Measurements from ENCODE around the gene SBF2.

SBF2 gene

GRCh38 chr11:9821008-9821752 is 472.8 kb downstream of the SBF2 start:
- Histone ChIP-seq H3K36me3 (ENCODE audit: control insufficient read depth, low read depth, low read length) (no peaks in the 10 kb centered on the region), H3K9me3 (ENCODE audit: control insufficient read depth, low read depth, low read length) (no peaks in the 10 kb centered on the region), H3K27me3 (ENCODE audit: control insufficient read depth, insufficient read depth, low read length) (no peaks in the 10 kb centered on the region), H3K9ac (ENCODE audit: low read length) (no peak overlapping the region), H3K4me1 (ENCODE audit: control insufficient read depth, low read depth, low read length) (peaks cover 22% of the 10 kb centered on the region), H3K27ac (ENCODE audit: low read length) (no peak overlapping the region), H3K4me3 (ENCODE audit: low read length) (no peak overlapping the region)

GRCh38 chr11:9820260-9820659 is 473.8 kb downstream of the SBF2 start:
- H3K9me3 ChIP-seq (ENCODE audit: control insufficient read depth, low read depth, low read length) = no peaks in the 10 kb centered on the region
- H3K4me1 ChIP-seq (ENCODE audit: control insufficient read depth, low read depth, low read length) = peaks cover 22% of the 10 kb centered on the region
- H3K36me3 ChIP-seq (ENCODE audit: control insufficient read depth, low read depth, low read length) = no peaks in the 10 kb centered on the region
- no peaks in the 10 kb centered on the region for H3K27me3 ChIP-seq (ENCODE audit: control insufficient read depth, insufficient read depth, low read length)
- no peak overlapping the region for H3K9ac ChIP-seq (ENCODE audit: low read length)
- no peak overlapping the region for H3K27ac ChIP-seq (ENCODE audit: low read length)
- H3K4me3 ChIP-seq (ENCODE audit: low read length) = no peak overlapping the region

- H3K27ac ChIP-seq (ENCODE audit: low read length) = no peak overlapping the region
- no peaks in the 10 kb centered on the region for H3K36me3 ChIP-seq (ENCODE audit: control insufficient read depth, low read depth, low read length)
- no peaks in the 10 kb centered on the region for H3K27me3 ChIP-seq (ENCODE audit: control insufficient read depth, insufficient read depth, low read length)
- H3K9me3 ChIP-seq (ENCODE audit: control insufficient read depth, low read depth, low read length) = no peaks in the 10 kb centered on the region
- peaks cover 22% of the 10 kb centered on the region for H3K4me1 ChIP-seq (ENCODE audit: control insufficient read depth, low read depth, low read length)
- no peak overlapping the region for H3K9ac ChIP-seq (ENCODE audit: low read length)
- no peak overlapping the region for H3K4me3 ChIP-seq (ENCODE audit: low read length)
Measured at GRCh38 chr11:9817191-9817590, 476.8 kb downstream of the SBF2 start.

DNA sequence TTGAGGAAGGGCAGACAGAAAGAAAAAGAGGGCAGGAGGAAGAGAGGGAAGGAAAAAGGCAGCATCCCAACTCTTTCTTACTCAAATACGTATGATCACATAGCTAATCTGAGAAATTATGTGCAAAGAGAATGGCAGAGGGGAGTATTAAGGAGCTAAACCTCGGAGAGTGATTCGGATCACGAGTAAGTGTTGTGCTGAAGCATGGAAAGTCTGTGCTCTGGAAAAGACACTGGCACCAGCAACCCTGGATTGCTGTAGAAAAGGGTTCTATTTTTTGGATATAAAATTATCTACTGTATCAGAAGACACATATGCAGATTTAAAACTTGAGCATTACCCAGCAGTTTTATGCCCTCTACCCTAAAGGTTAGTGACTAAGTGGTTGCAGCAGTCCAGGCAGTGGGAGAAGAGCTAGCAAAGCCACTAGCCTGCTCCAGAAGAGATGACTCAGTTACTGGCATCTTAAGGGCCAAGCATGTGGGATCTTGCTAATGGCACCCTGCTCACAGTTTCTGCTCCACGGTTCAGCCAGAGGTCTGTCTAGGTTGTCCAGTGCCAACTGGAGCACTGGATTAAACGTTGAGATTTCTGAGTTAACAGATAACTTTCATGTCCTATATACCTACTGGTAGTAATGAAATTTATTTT is 478.4 kb downstream of the SBF2 start:
- Histone ChIP-seq H3K9me3 (ENCODE audit: control insufficient read depth, low read depth, low read length) (no peaks in the 10 kb centered on the region), H3K4me1 (ENCODE audit: control insufficient read depth, low read depth, low read length) (peaks cover 9% of the 10 kb centered on the region), H3K9ac (ENCODE audit: low read length) (no peak overlapping the region)

GRCh38 chr11:9814108-9814507 is 479.9 kb downstream of the SBF2 start:
- Histone ChIP-seq H3K27me3 (ENCODE audit: control insufficient read depth, insufficient read depth, low read length) (no peaks in the 10 kb centered on the region), H3K27ac (ENCODE audit: low read length) (no peak overlapping the region), H3K4me1 (ENCODE audit: control insufficient read depth, low read depth, low read length) (peaks cover 3% of the 10 kb centered on the region), H3K36me3 (ENCODE audit: control insufficient read depth, low read depth, low read length) (no peaks in the 10 kb centered on the region), H3K9me3 (ENCODE audit: control insufficient read depth, low read depth, low read length) (no peaks in the 10 kb centered on the region), H3K4me3 (ENCODE audit: low read length) (no peak overlapping the region), H3K9ac (ENCODE audit: low read length) (no peak overlapping the region)

More for the DNA sequence above, 478.4 kb downstream of the SBF2 start:
- H3K27ac ChIP-seq (ENCODE audit: low read length) = no peak overlapping the region
- H3K36me3 ChIP-seq (ENCODE audit: control insufficient read depth, low read depth, low read length) = no peaks in the 10 kb centered on the region
- no peaks in the 10 kb centered on the region for H3K27me3 ChIP-seq (ENCODE audit: control insufficient read depth, insufficient read depth, low read length)
- H3K4me3 ChIP-seq (ENCODE audit: low read length) = no peak overlapping the region

GRCh38 chr11:9808943-9809342 is 485.1 kb downstream of the SBF2 start:
- H3K9me3 ChIP-seq (ENCODE audit: control insufficient read depth, low read depth, low read length) = no peaks in the 10 kb centered on the region
- H3K36me3 ChIP-seq (ENCODE audit: control insufficient read depth, low read depth, low read length) = peaks cover 9% of the 10 kb centered on the region
- H3K27me3 ChIP-seq (ENCODE audit: control insufficient read depth, insufficient read depth, low read length) = no peaks in the 10 kb centered on the region
- H3K9ac ChIP-seq (ENCODE audit: low read length) = no peak overlapping the region
- no peak overlapping the region for H3K27ac ChIP-seq (ENCODE audit: low read length)
- no peaks in the 10 kb centered on the region for H3K4me1 ChIP-seq (ENCODE audit: control insufficient read depth, low read depth, low read length)
- H3K4me3 ChIP-seq (ENCODE audit: low read length) = no peak overlapping the region

GRCh38 chr11:9806946-9807687 is 486.9 kb downstream of the SBF2 start:
- no peak overlapping the region for H3K4me3 ChIP-seq (ENCODE audit: low read length)
- H3K9ac ChIP-seq (ENCODE audit: low read length) = no peak overlapping the region
- H3K27me3 ChIP-seq (ENCODE audit: control insufficient read depth, insufficient read depth, low read length) = no peaks in the 10 kb centered on the region
- peaks cover 18% of the 10 kb centered on the region for H3K4me1 ChIP-seq (ENCODE audit: control insufficient read depth, low read depth, low read length)
- H3K36me3 ChIP-seq (ENCODE audit: control insufficient read depth, low read depth, low read length) = peaks cover 9% of the 10 kb centered on the region
- no peaks in the 10 kb centered on the region for H3K9me3 ChIP-seq (ENCODE audit: control insufficient read depth, low read depth, low read length)
- H3K27ac ChIP-seq (ENCODE audit: low read length) = no peak overlapping the region

- H3K9me3 ChIP-seq (ENCODE audit: control insufficient read depth, low read depth, low read length) = no peaks in the 10 kb centered on the region
- no peak overlapping the region for H3K9ac ChIP-seq (ENCODE audit: low read length)
- H3K36me3 ChIP-seq (ENCODE audit: control insufficient read depth, low read depth, low read length) = peaks cover 9% of the 10 kb centered on the region
- H3K27ac ChIP-seq (ENCODE audit: low read length) = no peak overlapping the region
- no peaks in the 10 kb centered on the region for H3K27me3 ChIP-seq (ENCODE audit: control insufficient read depth, insufficient read depth, low read length)
- H3K4me1 ChIP-seq (ENCODE audit: control insufficient read depth, low read depth, low read length) = peaks cover 18% of the 10 kb centered on the region
- H3K4me3 ChIP-seq (ENCODE audit: low read length) = no peak overlapping the region
Measured at GRCh38 chr11:9804419-9804902, 489.6 kb downstream of the SBF2 start.

GRCh38 chr11:9803685-9804418 is 490.2 kb downstream of the SBF2 start:
- peaks cover 9% of the 10 kb centered on the region for H3K36me3 ChIP-seq (ENCODE audit: control insufficient read depth, low read depth, low read length)
- H3K27ac ChIP-seq (ENCODE audit: low read length) = no peak overlapping the region
- no peaks in the 10 kb centered on the region for H3K9me3 ChIP-seq (ENCODE audit: control insufficient read depth, low read depth, low read length)
- H3K9ac ChIP-seq (ENCODE audit: low read length) = no peak overlapping the region
- H3K4me1 ChIP-seq (ENCODE audit: control insufficient read depth, low read depth, low read length) = peaks cover 18% of the 10 kb centered on the region
- no peak overlapping the region for H3K4me3 ChIP-seq (ENCODE audit: low read length)
- no peaks in the 10 kb centered on the region for H3K27me3 ChIP-seq (ENCODE audit: control insufficient read depth, insufficient read depth, low read length)

DNA sequence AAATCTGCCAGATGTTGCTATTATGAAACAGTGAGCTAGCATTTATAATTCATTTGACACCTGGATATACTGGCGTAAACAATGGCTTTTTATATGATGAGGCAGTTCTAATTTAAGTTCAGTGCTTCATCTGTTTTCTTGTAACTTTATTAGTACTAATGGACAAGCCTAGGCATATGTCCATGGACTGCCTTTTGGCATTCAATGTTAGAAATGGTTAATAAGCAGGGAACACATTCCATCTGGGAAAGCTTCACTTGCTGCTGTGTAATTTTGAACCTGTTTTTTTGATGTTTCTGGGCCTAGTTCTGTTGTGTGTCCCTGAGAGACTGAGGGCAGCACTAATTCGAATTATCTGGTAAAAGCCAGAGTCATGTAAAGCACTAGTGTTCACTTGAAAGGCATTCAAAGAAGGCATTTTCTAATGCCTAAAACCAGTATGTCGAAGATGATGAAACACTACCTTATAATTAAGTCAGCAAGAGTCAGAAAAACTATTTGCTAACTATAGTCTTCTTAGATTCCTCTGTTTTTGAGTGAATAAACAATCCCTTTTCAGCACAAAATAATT is 491.6 kb downstream of the SBF2 start:
- Histone ChIP-seq H3K4me3 (ENCODE audit: low read length) (no peak overlapping the region), H3K9me3 (ENCODE audit: control insufficient read depth, low read depth, low read length) (no peaks in the 10 kb centered on the region), H3K4me1 (ENCODE audit: control insufficient read depth, low read depth, low read length) (peaks cover 18% of the 10 kb centered on the region), H3K36me3 (ENCODE audit: control insufficient read depth, low read depth, low read length) (peaks cover under 1% of the 10 kb centered on the region), H3K27me3 (ENCODE audit: control insufficient read depth, insufficient read depth, low read length) (no peaks in the 10 kb centered on the region), H3K9ac (ENCODE audit: low read length) (peak overlapping the region; percentile 33), H3K27ac (ENCODE audit: low read length) (peak overlapping the region; percentile 58)

- Histone ChIP-seq H3K27me3 (ENCODE audit: control insufficient read depth, insufficient read depth, low read length) (no peaks in the 10 kb centered on the region), H3K4me1 (ENCODE audit: control insufficient read depth, low read depth, low read length) (peaks cover 18% of the 10 kb centered on the region), H3K36me3 (ENCODE audit: control insufficient read depth, low read depth, low read length) (no peaks in the 10 kb centered on the region), H3K27ac (ENCODE audit: low read length) (no peak overlapping the region), H3K4me3 (ENCODE audit: low read length) (no peak overlapping the region), H3K9ac (ENCODE audit: low read length) (no peak overlapping the region), H3K9me3 (ENCODE audit: control insufficient read depth, low read depth, low read length) (no peaks in the 10 kb centered on the region)
Measured at GRCh38 chr11:9799886-9800285, 494.1 kb downstream of the SBF2 start.
